ENCODE measurements around the gene PITPNM3.

PITPNM3 gene

DNA sequence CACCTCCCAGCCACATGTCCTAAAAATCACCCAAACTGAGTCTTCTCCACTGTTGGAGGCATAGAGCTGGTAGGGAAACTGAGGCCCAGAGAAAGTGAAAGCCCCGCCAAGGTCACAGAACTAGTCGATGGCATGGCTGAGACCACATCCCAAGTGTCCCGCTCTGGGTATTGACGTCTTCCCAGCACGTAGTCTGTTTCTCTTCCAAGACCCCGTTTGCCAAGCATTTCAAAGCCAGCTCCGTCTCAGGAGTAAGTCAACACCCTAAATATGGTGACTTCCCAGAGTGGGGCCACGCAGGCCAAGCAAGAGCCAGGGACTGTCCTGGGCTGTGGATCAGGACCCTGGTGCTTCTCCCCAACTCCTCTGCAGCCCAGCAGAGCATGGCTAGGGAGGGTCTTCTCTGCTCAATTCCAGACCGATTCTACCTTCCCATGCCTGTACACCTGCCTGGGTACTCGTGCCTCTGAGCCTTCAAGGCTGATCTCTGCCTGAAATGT lies 19.7 kb downstream of the PITPNM3 start:
- no peak for DNase-seq (ENCODE audit: low read depth)
- no peak overlapping the region for H3K4me3 ChIP-seq (ENCODE audit: low read length)
- TF ChIP-seq, protein P1, sequence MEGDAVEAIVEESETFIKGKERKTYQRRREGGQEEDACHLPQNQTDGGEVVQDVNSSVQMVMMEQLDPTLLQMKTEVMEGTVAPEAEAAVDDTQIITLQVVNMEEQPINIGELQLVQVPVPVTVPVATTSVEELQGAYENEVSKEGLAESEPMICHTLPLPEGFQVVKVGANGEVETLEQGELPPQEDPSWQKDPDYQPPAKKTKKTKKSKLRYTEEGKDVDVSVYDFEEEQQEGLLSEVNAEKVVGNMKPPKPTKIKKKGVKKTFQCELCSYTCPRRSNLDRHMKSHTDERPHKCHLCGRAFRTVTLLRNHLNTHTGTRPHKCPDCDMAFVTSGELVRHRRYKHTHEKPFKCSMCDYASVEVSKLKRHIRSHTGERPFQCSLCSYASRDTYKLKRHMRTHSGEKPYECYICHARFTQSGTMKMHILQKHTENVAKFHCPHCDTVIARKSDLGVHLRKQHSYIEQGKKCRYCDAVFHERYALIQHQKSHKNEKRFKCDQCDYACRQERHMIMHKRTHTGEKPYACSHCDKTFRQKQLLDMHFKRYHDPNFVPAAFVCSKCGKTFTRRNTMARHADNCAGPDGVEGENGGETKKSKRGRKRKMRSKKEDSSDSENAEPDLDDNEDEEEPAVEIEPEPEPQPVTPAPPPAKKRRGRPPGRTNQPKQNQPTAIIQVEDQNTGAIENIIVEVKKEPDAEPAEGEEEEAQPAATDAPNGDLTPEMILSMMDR (conservative IDR thresholded peaks at IDR 0.05; ENCODE audit: low read depth, low read length), result no peak

DNA sequence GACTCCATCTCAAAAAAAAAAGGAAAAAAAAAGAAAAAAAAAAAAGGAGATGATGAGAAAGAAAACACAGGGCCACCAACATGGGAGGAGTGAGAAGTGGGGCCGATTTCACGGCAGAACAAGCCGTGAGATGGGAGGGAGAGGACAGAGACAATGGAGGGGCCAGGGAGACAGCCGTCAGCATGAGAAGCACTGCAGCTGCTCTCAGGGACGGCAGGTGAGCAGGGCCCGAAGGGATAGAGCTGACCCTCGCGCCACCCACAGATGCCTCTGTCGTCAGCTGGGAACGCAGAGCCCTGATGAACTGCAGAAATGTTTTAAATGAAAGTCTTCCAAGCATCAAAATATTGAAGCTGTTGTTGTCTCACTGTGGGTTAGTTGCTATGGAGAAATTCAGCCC lies 20.3 kb downstream of the PITPNM3 start:
- TF ChIP-seq, protein P1 (conservative IDR thresholded peaks at IDR 0.05; ENCODE audit: low read depth, low read length), result no peak
- H3K4me3 ChIP-seq (ENCODE audit: low read length), result no peak overlapping the region
- DNase-seq (ENCODE audit: low read depth), result no peak

DNA sequence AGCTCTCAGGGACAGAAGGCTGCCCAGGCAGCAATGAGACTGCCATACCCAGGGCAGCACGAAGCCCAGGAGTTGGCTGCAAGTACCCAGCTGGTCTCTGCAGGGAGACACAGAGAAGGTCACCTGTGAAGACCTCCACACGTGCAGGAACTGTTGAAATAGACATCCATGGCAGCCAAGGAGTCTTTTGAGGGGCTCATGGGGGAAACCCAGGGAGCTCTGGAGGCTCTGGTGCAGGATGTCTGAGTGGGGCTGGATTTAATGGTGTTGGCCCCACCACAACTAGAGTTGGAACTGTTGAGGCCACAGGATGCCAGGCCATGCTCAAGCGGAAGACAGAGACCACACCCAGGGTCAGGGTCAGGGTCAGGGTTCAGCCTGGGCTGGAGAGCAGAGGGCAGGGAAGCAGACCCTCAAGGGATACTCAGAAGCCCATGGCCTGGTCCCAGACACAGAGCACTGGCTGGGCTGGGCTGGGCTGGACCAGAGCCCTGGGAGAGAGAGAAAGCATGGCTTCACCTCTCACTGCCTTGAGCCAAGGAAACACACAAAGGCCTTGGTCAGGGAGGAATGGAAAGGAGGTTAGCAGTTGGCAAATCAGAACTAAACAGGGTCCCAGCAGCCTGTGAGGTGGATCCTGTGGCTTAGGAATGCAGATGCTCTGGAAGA lies 21.4 kb downstream of the PITPNM3 start:
- no peak for DNase-seq (ENCODE audit: low read depth)
- H3K4me3 ChIP-seq (ENCODE audit: low read length), result no peak overlapping the region
- TF ChIP-seq, protein P1 (conservative IDR thresholded peaks at IDR 0.05; ENCODE audit: low read depth, low read length), result no peak

DNA sequence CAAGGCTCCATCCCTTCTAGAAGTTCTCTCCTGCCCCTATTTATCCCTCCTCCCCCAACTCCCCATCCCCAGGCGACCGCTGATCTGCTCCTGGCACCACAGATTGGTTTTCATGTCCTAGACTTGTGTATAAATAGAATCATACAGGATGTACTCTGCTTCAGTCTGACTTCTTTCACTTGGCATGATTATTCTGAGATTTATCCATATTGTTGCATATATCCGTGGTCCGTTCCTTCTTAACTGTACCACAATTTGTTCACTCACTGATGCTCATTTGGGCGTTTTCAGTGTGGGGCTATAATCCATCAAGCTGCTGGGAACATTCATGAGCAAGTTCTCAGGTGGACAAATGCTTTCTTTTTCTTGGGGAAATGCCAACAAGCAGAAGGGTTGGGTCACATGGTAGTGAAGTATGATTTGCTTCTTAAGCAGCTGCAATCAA lies 23.9 kb downstream of the PITPNM3 start:
- no peak for DNase-seq (ENCODE audit: low read depth)
- TF ChIP-seq, protein P1 (conservative IDR thresholded peaks at IDR 0.05; ENCODE audit: low read depth, low read length), result no peak
- no peak overlapping the region for H3K4me3 ChIP-seq (ENCODE audit: low read length)

DNA sequence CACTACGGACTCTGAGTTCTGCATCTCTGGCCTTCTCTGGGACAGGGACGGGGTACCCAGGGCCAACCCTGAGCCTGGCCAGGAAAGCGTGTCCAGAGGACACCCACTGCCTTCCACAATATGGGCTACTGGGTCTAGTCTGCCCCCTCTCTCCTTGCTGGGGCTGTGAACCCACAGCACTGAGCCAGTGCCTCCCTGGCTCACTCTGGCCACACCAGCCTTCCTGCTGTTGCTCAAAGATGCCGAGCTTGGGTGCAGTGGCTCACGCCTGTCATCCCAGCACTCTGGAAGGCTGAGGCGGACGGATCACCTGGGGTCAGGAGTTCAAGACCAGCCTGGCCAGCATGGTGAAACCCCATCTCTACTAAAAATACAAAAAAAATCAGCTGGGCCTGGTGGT lies 24.8 kb downstream of the PITPNM3 start:
- no peak for DNase-seq (ENCODE audit: low read depth)
- TF ChIP-seq, protein P1 (conservative IDR thresholded peaks at IDR 0.05; ENCODE audit: low read depth, low read length), result no peak
- H3K4me3 ChIP-seq (ENCODE audit: low read length), result no peak overlapping the region

DNA sequence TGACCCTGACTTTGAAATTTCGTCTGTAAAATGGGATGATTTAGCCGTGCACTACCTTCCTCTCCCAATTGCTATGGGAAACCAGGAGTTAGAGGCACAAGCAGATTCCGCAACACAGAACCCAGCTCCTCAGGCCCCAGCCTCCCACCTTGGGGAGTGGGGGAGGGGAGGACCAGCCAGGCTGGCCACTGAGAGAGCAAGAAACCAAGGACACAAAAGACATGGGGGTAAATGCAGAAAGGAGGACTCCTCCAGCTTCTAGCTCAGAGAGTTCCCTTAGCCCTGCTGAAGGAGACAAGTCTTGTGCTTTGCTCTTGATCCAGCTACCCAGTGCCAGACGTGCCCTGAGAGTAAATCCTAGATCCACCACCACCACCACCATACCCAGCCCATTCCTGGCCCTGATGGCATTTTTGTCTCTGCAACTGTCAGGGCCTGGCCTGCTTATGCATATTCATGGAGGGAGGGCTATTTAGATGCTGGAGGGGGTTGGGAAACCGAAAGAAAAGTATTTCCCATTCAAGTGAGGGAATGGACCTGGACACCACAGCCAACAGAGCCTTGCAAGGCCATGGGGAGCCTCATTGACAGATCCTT lies 25.9 kb downstream of the PITPNM3 start:
- H3K4me3 ChIP-seq (ENCODE audit: low read length), result no peak overlapping the region
- TF ChIP-seq, protein P1 (conservative IDR thresholded peaks at IDR 0.05; ENCODE audit: low read depth, low read length), result no peak
- no peak for DNase-seq (ENCODE audit: low read depth)

DNA sequence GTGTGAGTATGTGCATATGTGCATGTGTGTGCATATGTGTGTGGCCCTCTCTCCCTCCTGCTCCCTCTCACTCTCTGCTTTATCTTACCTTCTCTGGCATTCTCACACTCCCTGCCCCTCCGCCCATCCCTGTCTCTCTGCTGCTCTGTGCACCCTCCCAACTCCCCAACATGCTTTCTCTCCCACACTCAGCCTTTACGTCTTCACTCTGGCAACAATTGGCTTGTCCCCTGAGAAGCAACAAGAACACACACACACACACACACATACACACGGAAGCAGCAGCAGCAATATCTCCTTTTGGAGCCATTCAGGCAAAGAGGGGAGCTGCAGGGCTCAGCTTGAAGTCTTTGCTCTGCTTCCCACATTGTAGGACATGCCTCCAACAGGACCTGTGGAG lies 27.8 kb downstream of the PITPNM3 start:
- no peak for DNase-seq (ENCODE audit: low read depth)
- TF ChIP-seq, protein P1 (conservative IDR thresholded peaks at IDR 0.05; ENCODE audit: low read depth, low read length), result no peak
- H3K4me3 ChIP-seq (ENCODE audit: low read length), result no peak overlapping the region

Data from retinal pigment epithelial cell (primary cell).